Esophagus muscularis mucosa (tissue), 3 donors: Measurements from ENCODE around the gene NLRP14.

Experiments
- POLR2AphosphoS5 ChIP-seq, 2 donors: sonication (generic); formaldehyde crosslinking; IDR thresholded peaks; one replicate each; pipeline ENCODE4 v1.6.1; 2017; ENCODE audit warnings: antibody characterized with exemption in 2 of 2
- TF ChIP-seq, protein P1 (sequence below), 3 experiments: fragments of 200-600 bp in 2 of 3; fragments of 450-650 bp in 1 of 3; sonication (generic) in 2 of 3; IDR thresholded peaks; one replicate each; pipeline ENCODE4 v1.5.1; 2017 to 2019; ENCODE audit warnings: antibody characterized with exemption in 3 of 3, mild to moderate bottlenecking in 2 of 3, moderate library complexity in 1 of 3

DNA sequence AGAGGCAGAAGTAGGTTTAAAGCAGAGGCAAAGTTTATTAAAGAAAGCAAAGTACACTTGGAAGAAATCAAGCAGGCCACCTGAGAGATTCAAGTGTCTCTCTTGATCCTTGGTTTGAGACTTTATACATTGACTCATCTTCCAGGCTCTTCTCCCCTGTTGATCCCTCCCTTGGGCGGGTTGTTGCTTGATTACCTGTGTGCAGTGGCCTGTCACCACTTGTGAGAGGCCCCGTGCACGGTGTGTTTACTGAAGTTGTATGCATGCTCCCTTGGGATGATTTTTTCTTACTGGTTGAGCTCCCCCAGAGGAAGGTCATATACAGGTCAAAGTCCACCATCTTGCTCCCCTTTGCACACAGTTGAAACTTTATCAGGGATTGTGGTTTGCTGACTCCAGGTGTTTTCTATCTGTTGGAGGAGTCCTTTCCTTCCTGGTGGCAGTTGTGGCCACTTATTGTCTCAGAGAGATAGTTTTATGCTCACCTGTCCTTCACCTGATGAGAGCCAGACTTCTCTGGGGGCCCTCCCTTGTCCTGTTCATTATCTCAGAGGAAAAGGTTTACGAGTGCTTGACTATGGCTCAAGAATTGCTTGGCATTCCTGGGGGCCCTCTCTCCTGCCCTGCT is 52.2 kb downstream of the NLRP14 start:
- no peak for TF ChIP-seq POLR2AphosphoS5 (IDR thresholded peaks at IDR 0.05)
- TF ChIP-seq, protein P1, sequence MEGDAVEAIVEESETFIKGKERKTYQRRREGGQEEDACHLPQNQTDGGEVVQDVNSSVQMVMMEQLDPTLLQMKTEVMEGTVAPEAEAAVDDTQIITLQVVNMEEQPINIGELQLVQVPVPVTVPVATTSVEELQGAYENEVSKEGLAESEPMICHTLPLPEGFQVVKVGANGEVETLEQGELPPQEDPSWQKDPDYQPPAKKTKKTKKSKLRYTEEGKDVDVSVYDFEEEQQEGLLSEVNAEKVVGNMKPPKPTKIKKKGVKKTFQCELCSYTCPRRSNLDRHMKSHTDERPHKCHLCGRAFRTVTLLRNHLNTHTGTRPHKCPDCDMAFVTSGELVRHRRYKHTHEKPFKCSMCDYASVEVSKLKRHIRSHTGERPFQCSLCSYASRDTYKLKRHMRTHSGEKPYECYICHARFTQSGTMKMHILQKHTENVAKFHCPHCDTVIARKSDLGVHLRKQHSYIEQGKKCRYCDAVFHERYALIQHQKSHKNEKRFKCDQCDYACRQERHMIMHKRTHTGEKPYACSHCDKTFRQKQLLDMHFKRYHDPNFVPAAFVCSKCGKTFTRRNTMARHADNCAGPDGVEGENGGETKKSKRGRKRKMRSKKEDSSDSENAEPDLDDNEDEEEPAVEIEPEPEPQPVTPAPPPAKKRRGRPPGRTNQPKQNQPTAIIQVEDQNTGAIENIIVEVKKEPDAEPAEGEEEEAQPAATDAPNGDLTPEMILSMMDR (IDR thresholded peaks at IDR 0.05), result no peak
